ENCODE data around the gene CSKMT. TPM values are rescaled to one million over a fixed set of nuclear protein-coding genes. Genes with fewer than 3 reads are reported as not detected.

Gene CSKMT
- polyA plus RNA-seq, 1 experiment = 6.6 TPM

DNA sequence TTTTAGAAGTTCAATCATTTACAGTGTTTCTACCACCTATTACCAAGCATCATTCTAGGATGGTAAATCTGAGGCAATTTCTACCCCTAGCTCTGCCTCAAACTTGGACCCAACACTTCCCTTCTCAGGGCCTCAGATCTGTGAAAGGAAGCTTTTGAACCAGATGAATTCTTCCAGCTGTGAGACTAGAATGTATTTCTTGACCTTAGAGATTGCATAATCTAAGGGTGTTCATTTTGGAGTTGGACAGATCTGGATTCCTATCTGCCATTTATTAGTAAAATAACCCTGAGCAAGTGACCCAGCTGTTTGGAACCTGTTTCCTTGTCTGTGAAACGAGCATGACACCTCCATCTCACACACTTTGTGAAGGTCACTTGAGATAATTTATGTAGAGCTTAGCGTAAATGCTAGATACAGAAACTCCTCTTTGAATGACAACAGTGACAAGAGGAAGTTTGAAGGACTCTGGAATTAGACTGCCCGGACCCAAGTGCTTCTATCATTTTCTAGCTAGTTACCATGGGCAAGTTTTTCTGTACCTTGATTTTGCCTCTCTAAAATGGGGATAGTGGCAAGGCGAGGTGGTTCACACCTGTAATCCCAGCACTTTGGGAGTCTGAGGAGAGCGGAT is 8.2 kb upstream of the CSKMT start:
- Histone ChIP-seq H3K4me3 (ENCODE audit: low read depth, low read length) (no peak overlapping the region), H3K27me3 (ENCODE audit: control insufficient read depth, insufficient read depth, low read length) (no peaks in the 10 kb centered on the region), H3K36me3 (ENCODE audit: control insufficient read depth, insufficient read depth, low read length) (no peaks in the 10 kb centered on the region)
- POLR2A ChIA-PET = interaction anchor here (0.6 kb wide), 1 partner anchor 8 kb away, joined by 3 read pairs; the partner anchor contains the start of genes C11orf98 and CSKMT
- DNase-seq (ENCODE audit: low read depth) = no peak
- TF ChIP-seq, protein P1, sequence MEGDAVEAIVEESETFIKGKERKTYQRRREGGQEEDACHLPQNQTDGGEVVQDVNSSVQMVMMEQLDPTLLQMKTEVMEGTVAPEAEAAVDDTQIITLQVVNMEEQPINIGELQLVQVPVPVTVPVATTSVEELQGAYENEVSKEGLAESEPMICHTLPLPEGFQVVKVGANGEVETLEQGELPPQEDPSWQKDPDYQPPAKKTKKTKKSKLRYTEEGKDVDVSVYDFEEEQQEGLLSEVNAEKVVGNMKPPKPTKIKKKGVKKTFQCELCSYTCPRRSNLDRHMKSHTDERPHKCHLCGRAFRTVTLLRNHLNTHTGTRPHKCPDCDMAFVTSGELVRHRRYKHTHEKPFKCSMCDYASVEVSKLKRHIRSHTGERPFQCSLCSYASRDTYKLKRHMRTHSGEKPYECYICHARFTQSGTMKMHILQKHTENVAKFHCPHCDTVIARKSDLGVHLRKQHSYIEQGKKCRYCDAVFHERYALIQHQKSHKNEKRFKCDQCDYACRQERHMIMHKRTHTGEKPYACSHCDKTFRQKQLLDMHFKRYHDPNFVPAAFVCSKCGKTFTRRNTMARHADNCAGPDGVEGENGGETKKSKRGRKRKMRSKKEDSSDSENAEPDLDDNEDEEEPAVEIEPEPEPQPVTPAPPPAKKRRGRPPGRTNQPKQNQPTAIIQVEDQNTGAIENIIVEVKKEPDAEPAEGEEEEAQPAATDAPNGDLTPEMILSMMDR (IDR thresholded peaks at IDR 0.05; ENCODE audit: insufficient read depth, low read depth, low read length) = no peak
- CTCF ChIA-PET = interaction anchor here (0.8 to 1.8 kb wide), 4 partner anchors 8 to 262 kb away, joined by 3 to 4 read pairs (median 3); partner anchors contain the start of genes C11orf98 and CSKMT

DNA sequence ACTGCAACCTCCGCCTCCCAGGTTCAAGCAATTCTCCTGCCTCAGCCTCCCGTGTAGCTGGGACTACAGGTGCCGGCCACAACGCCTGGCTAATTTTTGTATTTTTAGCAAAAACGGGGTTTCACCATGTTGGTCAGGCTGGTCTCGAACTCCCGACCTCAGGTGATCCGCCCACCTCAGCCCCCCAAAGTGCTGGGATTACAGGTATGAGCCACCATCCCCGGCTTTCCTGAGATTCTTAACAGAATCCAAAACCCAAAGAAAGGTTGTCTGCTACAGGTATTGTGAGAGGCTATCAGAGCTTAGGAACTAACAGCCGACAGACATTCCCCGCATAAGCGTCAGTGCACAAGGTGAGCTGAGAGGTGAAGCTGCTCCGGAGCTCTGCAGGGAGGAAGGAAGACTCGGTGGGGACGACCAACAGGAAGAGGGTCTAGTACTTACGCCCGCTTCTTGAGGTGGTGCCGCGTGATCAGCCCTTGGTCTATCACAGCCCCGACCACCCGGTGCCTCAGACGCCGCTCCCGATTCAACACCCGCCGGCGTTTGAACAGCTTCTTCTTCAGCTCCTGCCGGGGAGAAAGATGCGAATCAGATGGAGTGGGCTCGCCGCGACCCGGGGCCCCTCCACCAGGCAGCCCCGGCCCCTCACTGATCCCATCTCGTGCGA is 572 bp upstream of the CSKMT start:
- ChIA-PET POLR2A (interaction anchor here (0.5 to 2.3 kb wide), 15 partner anchors 8 to 1294 kb away, joined by 3 to 19 read pairs (median 6); partner anchors contain the start of genes B3GAT3, GANAB, HNRNPUL2 and INTS5), CTCF (interaction anchor here (0.7 to 2.0 kb wide), 10 partner anchors 8 to 72 kb away, joined by 3 to 9 read pairs (median 4); partner anchors contain the start of genes INTS5 and LRRN4CL)
- TF ChIP-seq, protein P1 (IDR thresholded peaks at IDR 0.05; ENCODE audit: insufficient read depth, low read depth, low read length) = no peak
- H3K36me3 ChIP-seq (ENCODE audit: control insufficient read depth, insufficient read depth, low read length) = peaks cover 13% of the 10 kb centered on the region
- peak overlapping the region; percentile 72 for H3K4me3 ChIP-seq (ENCODE audit: low read depth, low read length)
- no peaks in the 10 kb centered on the region for H3K27me3 ChIP-seq (ENCODE audit: control insufficient read depth, insufficient read depth, low read length)
- DNase-seq (ENCODE audit: low read depth) = no peak

DNA sequence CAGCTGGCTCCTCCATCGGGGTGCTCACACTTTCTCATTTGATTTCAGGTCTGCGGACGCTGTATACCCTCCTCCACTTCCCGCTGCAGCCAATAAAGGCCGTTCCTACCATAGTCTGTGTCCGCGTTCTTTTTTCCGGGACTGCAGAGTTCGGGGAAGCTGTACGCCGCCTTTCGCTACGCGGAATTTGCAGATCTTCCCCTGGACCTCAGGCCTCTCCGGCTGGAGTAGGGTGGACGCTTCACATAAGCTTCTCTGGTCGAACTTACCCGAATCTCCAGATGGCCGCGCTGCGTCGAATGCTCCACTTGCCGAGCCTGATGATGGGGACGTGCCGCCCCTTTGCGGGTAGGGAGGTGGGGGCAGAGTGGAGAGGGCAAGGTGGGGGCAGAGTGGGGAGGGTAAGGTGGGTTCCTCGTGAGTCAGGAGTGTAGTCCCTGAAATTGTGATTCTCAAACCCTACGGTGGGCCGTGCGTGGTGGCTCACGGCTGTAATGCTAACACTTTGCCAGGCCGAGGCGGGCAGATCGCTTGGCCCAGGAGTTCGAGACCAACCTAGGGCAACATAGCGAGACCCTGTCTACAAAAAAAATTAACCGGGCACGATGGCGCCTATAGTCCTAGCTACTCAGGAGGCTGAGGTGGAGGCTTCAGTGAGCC is 617 bp downstream of the CSKMT start:
- TF ChIP-seq, protein P1 (IDR thresholded peaks at IDR 0.05; ENCODE audit: insufficient read depth, low read depth, low read length) = no peak
- POLR2A ChIA-PET = interaction anchor here (0.6 to 2.3 kb wide), 13 partner anchors 9 to 110 kb away, joined by 3 to 19 read pairs (median 10); partner anchors contain the start of genes B3GAT3, GANAB, HNRNPUL2 and INTS5
- no peak for DNase-seq (ENCODE audit: low read depth)
- Histone ChIP-seq H3K36me3 (ENCODE audit: control insufficient read depth, insufficient read depth, low read length) (peaks cover 15% of the 10 kb centered on the region), H3K4me3 (ENCODE audit: low read depth, low read length) (peak overlapping the region; percentile 72), H3K27me3 (ENCODE audit: control insufficient read depth, insufficient read depth, low read length) (no peaks in the 10 kb centered on the region)
- CTCF ChIA-PET = interaction anchor here (0.5 to 2.0 kb wide), 13 partner anchors 9 to 120 kb away, joined by 3 to 9 read pairs (median 4); partner anchors contain the start of genes INTS5 and LRRN4CL

DNA sequence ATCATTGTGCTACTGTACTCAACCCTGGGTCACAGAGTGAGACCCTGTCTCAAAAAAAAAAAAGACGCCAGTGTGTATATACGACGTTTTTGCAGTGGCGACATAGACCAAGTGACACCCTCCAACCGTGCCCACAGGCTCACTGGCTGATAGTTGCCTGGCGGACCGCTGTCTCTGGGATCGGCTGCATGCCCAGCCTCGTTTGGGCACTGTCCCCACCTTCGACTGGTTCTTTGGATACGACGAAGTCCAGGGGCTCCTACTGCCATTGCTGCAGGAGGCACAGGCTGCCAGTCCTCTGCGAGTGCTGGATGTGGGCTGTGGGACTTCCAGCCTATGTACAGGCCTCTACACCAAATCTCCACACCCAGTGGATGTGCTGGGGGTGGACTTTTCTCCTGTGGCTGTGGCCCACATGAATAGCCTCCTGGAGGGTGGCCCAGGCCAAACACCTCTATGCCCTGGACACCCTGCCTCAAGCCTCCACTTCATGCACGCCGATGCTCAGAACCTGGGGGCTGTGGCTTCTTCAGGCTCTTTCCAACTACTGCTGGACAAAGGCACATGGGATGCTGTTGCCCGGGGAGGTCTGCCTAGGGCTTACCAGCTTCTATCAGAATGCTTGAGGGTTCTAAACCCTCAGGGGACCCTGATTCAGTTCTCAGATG is 1.3 kb downstream of the CSKMT start:
- TF ChIP-seq, protein P1 (IDR thresholded peaks at IDR 0.05; ENCODE audit: insufficient read depth, low read depth, low read length) = no peak
- POLR2A ChIA-PET = interaction anchor here (0.6 to 2.3 kb wide), 4 partner anchors 20 to 111 kb away, joined by 10 to 19 read pairs (median 14); partner anchors contain the start of genes GANAB, HNRNPUL2 and TUT1
- no peaks in the 10 kb centered on the region for H3K27me3 ChIP-seq (ENCODE audit: control insufficient read depth, insufficient read depth, low read length)
- DNase-seq (ENCODE audit: low read depth) = no peak
- peak overlapping the region; percentile 72 for H3K4me3 ChIP-seq (ENCODE audit: low read depth, low read length)
- CTCF ChIA-PET = interaction anchor here (1.0 to 2.0 kb wide), 7 partner anchors 13 to 120 kb away, joined by 3 to 9 read pairs (median 6); partner anchors contain the start of gene LRRN4CL
- H3K36me3 ChIP-seq (ENCODE audit: control insufficient read depth, insufficient read depth, low read length) = peaks cover 15% of the 10 kb centered on the region

Data from BJ (cell line).